ENCODE results near the gene UTS2B.

UTS2B gene
- 0 to 0.13 reads per million in 2 donors for total RNA-seq

- DNase-seq = peak in 2 of 5 experiments; percentile 5 to 31
These were observed at the start of gene UTS2B for GRCh38 chr3:191329654-191330529. Gene UTS2B (minus strand): TSS chr3:191330526. CDS start chr3:191282189, 48,337 bp downstream.

- no peak for DNase-seq
These were observed 49.7 kb upstream of the UTS2B start for GRCh38 chr3:191380001-191380400.

- no peak for DNase-seq
These were observed 49.1 kb upstream of the UTS2B start for GRCh38 chr3:191379446-191379845.

GRCh38 chr3:191378142-191378812 lies 48.0 kb upstream of the UTS2B start:
- no peak for DNase-seq

GRCh38 chr3:191376516-191377141 lies 46.3 kb upstream of the UTS2B start:
- no peak for DNase-seq

- DNase-seq = no peak
These were observed 43.0 kb upstream of the UTS2B start for GRCh38 chr3:191373327-191373726.

- no peak for DNase-seq
These were observed 41.8 kb upstream of the UTS2B start for GRCh38 chr3:191372122-191372521.

- DNase-seq = no peak
These were observed 39.3 kb upstream of the UTS2B start for GRCh38 chr3:191369616-191370010.

- no peak for DNase-seq
These were observed 38.7 kb upstream of the UTS2B start for GRCh38 chr3:191368755-191369615.

GRCh38 chr3:191366675-191367074 lies 36.3 kb upstream of the UTS2B start:
- DNase-seq = no peak

- DNase-seq = no peak
These were observed 32.9 kb upstream of the UTS2B start for GRCh38 chr3:191363221-191363620.

GRCh38 chr3:191362524-191363090 lies 32.3 kb upstream of the UTS2B start:
- peak in 1 of 5 experiments; percentile 52 for DNase-seq

- DNase-seq = no peak
These were observed 31.7 kb upstream of the UTS2B start for GRCh38 chr3:191362037-191362436.

GRCh38 chr3:191361456-191361855 lies 31.1 kb upstream of the UTS2B start:
- DNase-seq = no peak

GRCh38 chr3:191360620-191361019 lies 30.3 kb upstream of the UTS2B start:
- DNase-seq = no peak

- DNase-seq = no peak
These were observed 28.6 kb upstream of the UTS2B start for GRCh38 chr3:191358929-191359328.

- no peak for DNase-seq
These were observed 27.6 kb upstream of the UTS2B start for GRCh38 chr3:191357909-191358308.

- DNase-seq = no peak
These were observed 26.5 kb upstream of the UTS2B start for GRCh38 chr3:191356631-191357439.

GRCh38 chr3:191355406-191355805 lies 25.1 kb upstream of the UTS2B start:
- DNase-seq = no peak

- DNase-seq = no peak
These were observed 22.9 kb upstream of the UTS2B start for GRCh38 chr3:191353022-191353777.

Data from T-helper 2 cell (primary cell).